KMS-11 (cell line): ENCODE data around the gene DLGAP1.

Experiments used
- H2AFZ ChIP-seq: fragments of 200-600 bp; sonication (generic); 2 replicates; pipeline ENCODE4 v1.6.1; 2016; ENCODE audit warnings: antibody characterized with exemption, mixed run types, low read depth
- H3K27ac ChIP-seq: fragments of 200-600 bp; sonication (generic); 2 replicates; pipeline ENCODE4 v1.6.1; 2016; ENCODE audit warnings: mild to moderate bottlenecking, mixed run types
- H3K27me3 ChIP-seq: fragments of 200-600 bp; sonication (generic); 2 replicates; pipeline ENCODE4 v1.6.1; 2017; ENCODE audit warnings: mild to moderate bottlenecking, low read depth, mixed run types, moderate library complexity; ENCODE audit not compliant: insufficient read depth
- H3K36me3 ChIP-seq: fragments of 200-600 bp; sonication (generic); 2 replicates; pipeline ENCODE4 v1.6.1; 2017; ENCODE audit warnings: mild to moderate bottlenecking, mixed run types; ENCODE audit not compliant: insufficient read depth
- H3K4me1 ChIP-seq: fragments of 200-600 bp; sonication (generic); 2 replicates; pipeline ENCODE4 v1.6.1; 2016; ENCODE audit warnings: mild to moderate bottlenecking, low read depth, mixed run types; ENCODE audit not compliant: poor library complexity, severe bottlenecking
- H3K4me2 ChIP-seq: fragments of 200-600 bp; sonication (generic); 2 replicates; pipeline ENCODE4 v1.7.0; 2016; ENCODE audit warnings: mild to moderate bottlenecking, mixed run types
- H3K4me3 ChIP-seq: fragments of 200-600 bp; sonication (generic); IDR thresholded peaks from 2 replicates; pipeline ENCODE4 v1.6.1; 2017; ENCODE audit warnings: low read depth, low read length, mixed read lengths; ENCODE audit not compliant: insufficient read depth
- H3K79me2 ChIP-seq: fragments of 200-600 bp; sonication (generic); 2 replicates; pipeline ENCODE4 v1.6.1; 2016; ENCODE audit warnings: low read depth, mixed run types; ENCODE audit not compliant: insufficient read depth
- H3K9ac ChIP-seq: fragments of 200-600 bp; sonication (generic); 2 replicates; pipeline ENCODE4 v1.6.1; 2016; ENCODE audit warnings: mild to moderate bottlenecking, mixed run types
- H4K20me1 ChIP-seq: fragments of 200-600 bp; sonication (generic); 2 replicates; pipeline ENCODE4 v1.6.1; 2016; ENCODE audit warnings: mild to moderate bottlenecking, mixed run types; ENCODE audit not compliant: insufficient read depth
- CTCF ChIP-seq: fragments of 200-600 bp; sonication (generic); conservative IDR thresholded peaks from 2 replicates; pipeline ENCODE4 v1.6.1; 2017; ENCODE audit warnings: low read depth, mild to moderate bottlenecking, antibody characterized with exemption, low read length, moderate library complexity, mixed read lengths

DLGAP1 gene

GRCh38 chr18:4251873-4252272, 203.2 kb downstream of the DLGAP1 start:
- H2AFZ ChIP-seq, result no peak overlapping the region
- no peaks in the 10 kb centered on the region for H3K4me1 ChIP-seq
- no peaks in the 10 kb centered on the region for H3K27me3 ChIP-seq
- H3K79me2 ChIP-seq, result no peaks in the 10 kb centered on the region
- no peaks in the 10 kb centered on the region for H4K20me1 ChIP-seq
- no peak overlapping the region for H3K9ac ChIP-seq
- no peak overlapping the region for H3K27ac ChIP-seq
- no peak for TF ChIP-seq CTCF
- no peak overlapping the region for H3K4me3 ChIP-seq
- no peak overlapping the region for H3K4me2 ChIP-seq
- H3K36me3 ChIP-seq, result no peaks in the 10 kb centered on the region

GRCh38 chr18:4251206-4251605, 203.9 kb downstream of the DLGAP1 start:
- no peak overlapping the region for H3K27ac ChIP-seq
- no peak overlapping the region for H3K9ac ChIP-seq
- no peaks in the 10 kb centered on the region for H3K27me3 ChIP-seq
- TF ChIP-seq CTCF, result no peak
- no peak overlapping the region for H3K4me3 ChIP-seq
- H3K4me1 ChIP-seq, result no peaks in the 10 kb centered on the region
- H3K79me2 ChIP-seq, result no peaks in the 10 kb centered on the region
- no peaks in the 10 kb centered on the region for H4K20me1 ChIP-seq
- no peak overlapping the region for H2AFZ ChIP-seq
- H3K36me3 ChIP-seq, result no peaks in the 10 kb centered on the region
- no peak overlapping the region for H3K4me2 ChIP-seq

DNA sequence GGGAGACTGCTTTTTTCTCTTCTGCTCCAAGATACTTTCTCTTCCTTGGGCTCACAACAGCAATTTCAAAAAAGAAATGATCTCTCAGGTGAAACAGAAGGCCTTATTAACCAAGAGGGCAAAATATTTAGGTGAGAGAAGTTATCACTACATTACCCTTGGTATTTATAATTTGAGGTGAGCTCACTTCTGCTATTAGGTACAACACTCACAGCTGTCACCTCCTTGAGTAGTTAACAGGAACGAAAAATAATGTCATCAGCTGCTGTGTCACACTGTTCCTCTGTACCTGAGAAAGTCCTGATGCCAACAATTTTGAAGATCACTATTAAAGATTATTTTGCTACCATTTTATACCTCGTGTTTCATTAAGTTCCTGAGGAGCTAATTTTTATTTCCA, 205.0 kb downstream of the DLGAP1 start:
- no peaks in the 10 kb centered on the region for H3K4me1 ChIP-seq
- no peak overlapping the region for H3K4me3 ChIP-seq
- no peak overlapping the region for H3K9ac ChIP-seq
- H3K27ac ChIP-seq, result no peak overlapping the region
- no peaks in the 10 kb centered on the region for H3K79me2 ChIP-seq
- no peak overlapping the region for H3K4me2 ChIP-seq
- no peak for TF ChIP-seq CTCF
- H4K20me1 ChIP-seq, result no peaks in the 10 kb centered on the region
- H2AFZ ChIP-seq, result no peak overlapping the region
- no peaks in the 10 kb centered on the region for H3K27me3 ChIP-seq
- H3K36me3 ChIP-seq, result no peaks in the 10 kb centered on the region

- Histone ChIP-seq H3K4me3 (no peak overlapping the region), H3K79me2 (no peaks in the 10 kb centered on the region), H3K4me2 (no peak overlapping the region), H3K36me3 (no peaks in the 10 kb centered on the region), H3K9ac (no peak overlapping the region), H2AFZ (no peak overlapping the region), H3K4me1 (no peaks in the 10 kb centered on the region), H3K27ac (no peak overlapping the region), H3K27me3 (no peaks in the 10 kb centered on the region), H4K20me1 (no peaks in the 10 kb centered on the region)
- TF ChIP-seq CTCF, result no peak
Measured at GRCh38 chr18:4248686-4249085, 206.4 kb downstream of the DLGAP1 start.

DNA sequence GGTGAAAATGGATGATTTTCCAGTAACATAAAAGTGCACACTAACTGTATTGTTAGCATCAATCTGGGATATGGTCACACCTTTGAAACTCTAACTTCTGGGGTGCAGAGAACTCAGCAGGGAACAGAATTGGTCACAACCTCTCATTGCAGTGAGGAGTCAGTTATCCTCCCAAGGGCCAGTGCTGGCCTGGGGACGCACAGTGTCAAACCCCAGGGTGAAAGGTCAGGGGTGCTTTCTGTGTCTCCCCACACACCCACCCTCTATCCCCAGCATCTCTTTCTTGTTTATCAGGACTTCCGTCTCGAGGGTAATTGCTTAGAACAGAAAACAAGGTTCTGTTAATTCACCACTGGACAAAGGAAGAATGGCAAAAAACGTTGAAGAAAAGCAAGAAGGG, 208.7 kb downstream of the DLGAP1 start:
- H3K79me2 ChIP-seq, result no peaks in the 10 kb centered on the region
- H4K20me1 ChIP-seq, result no peaks in the 10 kb centered on the region
- no peak overlapping the region for H3K27ac ChIP-seq
- H3K4me2 ChIP-seq, result no peak overlapping the region
- TF ChIP-seq CTCF, result no peak
- H3K9ac ChIP-seq, result no peak overlapping the region
- no peak overlapping the region for H3K4me3 ChIP-seq
- H2AFZ ChIP-seq, result no peak overlapping the region
- H3K4me1 ChIP-seq, result no peaks in the 10 kb centered on the region
- no peaks in the 10 kb centered on the region for H3K36me3 ChIP-seq
- no peaks in the 10 kb centered on the region for H3K27me3 ChIP-seq
